ENCODE data around the gene ZNF804B.

DNA sequence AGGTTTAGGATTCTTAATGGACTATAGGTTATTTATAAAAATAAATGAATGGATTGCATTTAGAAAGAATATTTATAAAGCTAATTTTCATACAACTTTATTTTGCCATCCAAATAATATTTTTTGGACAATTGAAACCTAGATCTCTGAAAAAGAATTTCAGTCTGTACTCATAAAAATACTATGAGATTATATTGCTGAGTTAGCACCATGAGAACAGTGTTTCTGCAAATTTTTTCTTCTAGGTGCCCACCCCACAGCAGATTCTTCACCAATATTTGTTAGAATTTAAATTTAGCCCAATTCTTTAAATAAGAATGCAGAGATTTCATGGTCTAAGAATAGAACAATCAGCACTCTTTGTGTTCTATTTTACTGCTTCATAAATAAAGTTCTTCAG lies 121.6 kb downstream of the ZNF804B start:
- TF ChIP-seq CTCF (IDR thresholded peaks at IDR 0.05), result no peak
- TF ChIP-seq EZH2phosphoT487 (IDR thresholded peaks at IDR 0.05), result no peak

All from neural progenitor cell (in vitro differentiated cells).